IgD-negative memory B cell (primary cell): ENCODE data around the gene ERG28. TPM values are rescaled to one million over a fixed set of nuclear protein-coding genes. Genes with fewer than 3 reads are reported as not detected.
"Not testable (repeated sequence)": the region's sequence is repeated elsewhere in the genome, so short reads cannot be mapped to it uniquely, and the experiment has no call there.

ENCODE experiments used
- H3K27ac Mint-ChIP-seq, 3 donors: one replicate each; pipeline ENCODE4 v1.8.0; 2020 to 2022; ENCODE audit warnings: mild to moderate bottlenecking in 3 of 3, mixed read lengths in 3 of 3, moderate library complexity in 1 of 3
- H3K27me3 Mint-ChIP-seq: one replicate; pipeline ENCODE4 v1.8.0; 2021; ENCODE audit warnings: mixed read lengths
- H3K36me3 Mint-ChIP-seq: one replicate; pipeline ENCODE4 v1.8.0; 2020; ENCODE audit warnings: mild to moderate bottlenecking, mixed read lengths
- H3K4me1 Mint-ChIP-seq, 3 donors: one replicate each; pipeline ENCODE4 v1.8.0; 2020 to 2022; ENCODE audit warnings: mixed read lengths in 3 of 3, mild to moderate bottlenecking in 1 of 3
- H3K4me3 Mint-ChIP-seq, 4 donors: one replicate each; pipeline ENCODE4 v1.8.0; 2020 to 2022; ENCODE audit warnings: mild to moderate bottlenecking in 4 of 4, mixed read lengths in 4 of 4, moderate library complexity in 3 of 4
- H3K9me3 Mint-ChIP-seq, 3 donors: one replicate each; pipeline ENCODE4 v1.8.0; 2020 to 2021; ENCODE audit warnings: mixed read lengths in 3 of 3, mild to moderate bottlenecking in 1 of 3
- polyA plus RNA-seq: library from polyadenylated mRNA; unstranded; fragments of 300-500 nt; fragmentation: Illumina TruSeq; gene quantifications from one replicate; pipeline ENCODE4 v1.2.3, GENCODE V29; 2021

ERG28 gene
- polyA plus RNA-seq, 1 donor from 2014 or later, result 25.5 TPM

DNA sequence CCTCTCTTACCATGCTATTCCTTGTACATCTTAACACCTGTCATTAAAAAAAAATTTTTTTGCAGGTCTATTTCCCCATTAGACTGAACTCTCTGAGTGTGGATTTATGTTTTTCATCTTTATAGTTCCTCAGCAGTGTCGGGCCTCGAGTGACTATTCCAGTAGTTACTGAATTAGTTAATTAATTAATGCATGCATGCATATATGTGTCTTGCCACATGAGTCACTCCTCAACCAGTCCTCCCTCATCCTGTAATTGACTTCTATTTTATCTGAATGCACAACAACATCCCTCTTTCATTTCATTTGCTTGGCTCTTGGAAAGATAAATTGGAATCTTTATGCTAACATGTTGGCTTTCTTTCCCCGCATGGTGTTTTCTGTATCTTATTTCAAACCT is 35.6 kb downstream of the ERG28 start:
- Mint-ChIP-seq H3K27ac (peak overlapping the region in 1 of 3 donors; percentile 43), H3K9me3 (no peaks in the 10 kb centered on the region), H3K4me3 (no peak overlapping the region), H3K27me3 (peaks cover 21% of the 10 kb centered on the region), H3K36me3 (peaks cover 4% of the 10 kb centered on the region), H3K4me1 (peaks cover 3 to 12% (median 5%) of the 10 kb centered on the region in 3 donors)

- H3K36me3 Mint-ChIP-seq, result no peaks in the 10 kb centered on the region
- H3K27me3 Mint-ChIP-seq, result peaks cover 10% of the 10 kb centered on the region
- H3K4me3 Mint-ChIP-seq, result no peak overlapping the region
- H3K4me1 Mint-ChIP-seq, result peaks cover 8 to 12% (median 11%) of the 10 kb centered on the region in 3 donors
- peaks cover 0 to 1% (median 0%) of the 10 kb centered on the region in 3 donors for H3K9me3 Mint-ChIP-seq
- no peak overlapping the region for H3K27ac Mint-ChIP-seq
Measured at GRCh38 chr14:75619548-75619947, 41.1 kb downstream of the ERG28 start.

GRCh38 chr14:75615200-75615599 is 45.5 kb downstream of the ERG28 start:
- peak overlapping the region in 1 of 3 donors; percentile 25 for H3K27ac Mint-ChIP-seq
- H3K4me3 Mint-ChIP-seq, result peak overlapping the region in 1 of 4 donors; percentile 3

DNA sequence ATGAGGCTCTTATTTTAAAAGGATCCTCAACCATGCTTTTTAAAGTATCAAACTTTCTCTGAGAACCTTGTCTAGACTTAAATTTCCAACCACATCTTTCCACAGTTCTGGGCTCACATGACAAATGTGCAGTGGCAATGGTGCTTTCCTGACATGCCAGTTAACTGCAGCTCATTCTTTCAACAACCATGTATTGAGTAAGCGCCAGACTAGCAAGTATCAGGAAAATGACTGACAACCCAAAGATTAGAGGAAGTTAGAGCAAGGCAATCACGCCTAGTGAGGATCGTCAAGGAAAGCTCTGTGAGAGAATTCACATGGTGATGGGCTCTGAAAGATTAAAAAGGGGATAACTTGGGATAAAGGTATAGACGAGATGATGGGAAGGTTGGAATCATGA is 46.5 kb downstream of the ERG28 start:
- peaks cover 1% of the 10 kb centered on the region for H3K27me3 Mint-ChIP-seq
- H3K36me3 Mint-ChIP-seq, result no peaks in the 10 kb centered on the region
- no peak overlapping the region for H3K27ac Mint-ChIP-seq
- H3K9me3 Mint-ChIP-seq, result peaks cover 0 to 9% (median 0%) of the 10 kb centered on the region in 3 donors
- peaks cover 6 to 13% (median 8%) of the 10 kb centered on the region in 3 donors for H3K4me1 Mint-ChIP-seq
- peak overlapping the region in 1 of 4 donors; percentile 14 for H3K4me3 Mint-ChIP-seq

More at GRCh38 chr14:75615200-75615599, 45.5 kb downstream of the ERG28 start:
- Mint-ChIP-seq H3K4me1 (peaks cover 6 to 13% (median 8%) of the 10 kb centered on the region in 3 donors), H3K9me3 (peaks cover 0 to 9% (median 0%) of the 10 kb centered on the region in 3 donors), H3K27me3 (peaks cover 1% of the 10 kb centered on the region), H3K36me3 (no peaks in the 10 kb centered on the region)

- H3K4me3 Mint-ChIP-seq, result no peak overlapping the region
- H3K36me3 Mint-ChIP-seq, result no peaks in the 10 kb centered on the region
- H3K27ac Mint-ChIP-seq, result no peak overlapping the region
- H3K27me3 Mint-ChIP-seq, result peaks cover 5% of the 10 kb centered on the region
- H3K4me1 Mint-ChIP-seq, result peaks cover 6 to 13% (median 8%) of the 10 kb centered on the region in 3 donors
- peaks cover 5 to 17% (median 5%) of the 10 kb centered on the region in 3 donors for H3K9me3 Mint-ChIP-seq
Measured at GRCh38 chr14:75612157-75612556, 48.5 kb downstream of the ERG28 start.

DNA sequence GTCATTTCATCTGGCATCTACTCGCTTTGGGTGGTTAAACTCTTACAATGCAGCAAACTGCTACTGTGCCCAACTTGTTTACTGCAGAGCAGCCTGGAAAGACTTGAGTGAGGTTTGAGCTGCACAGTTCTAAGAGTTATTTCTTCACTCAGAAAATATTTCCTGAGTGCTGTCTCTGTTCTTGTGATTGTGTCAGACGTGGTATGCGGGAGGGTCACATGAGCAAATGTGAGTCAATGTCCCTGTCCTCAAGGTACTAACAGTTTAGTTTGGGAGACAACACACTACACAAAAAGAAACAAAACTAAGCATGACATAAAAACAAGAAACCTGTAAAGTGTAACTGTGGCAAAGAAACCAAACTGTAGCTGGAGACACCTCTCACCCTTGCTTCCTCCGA is 49.8 kb downstream of the ERG28 start:
- H3K27me3 Mint-ChIP-seq, result peaks cover 5% of the 10 kb centered on the region
- H3K4me3 Mint-ChIP-seq, result no peak overlapping the region
- H3K27ac Mint-ChIP-seq, result no peak overlapping the region
- H3K4me1 Mint-ChIP-seq, result peaks cover 6 to 13% (median 8%) of the 10 kb centered on the region in 3 donors
- H3K9me3 Mint-ChIP-seq, result peaks cover 5 to 17% (median 5%) of the 10 kb centered on the region in 3 donors
- no peaks in the 10 kb centered on the region for H3K36me3 Mint-ChIP-seq

- peaks cover 5 to 17% (median 5%) of the 10 kb centered on the region in 3 donors for H3K9me3 Mint-ChIP-seq
- H3K36me3 Mint-ChIP-seq, result no peaks in the 10 kb centered on the region
- peaks cover 4% of the 10 kb centered on the region for H3K27me3 Mint-ChIP-seq
- H3K4me3 Mint-ChIP-seq, result no peak overlapping the region
- no peak overlapping the region for H3K27ac Mint-ChIP-seq
- H3K4me1 Mint-ChIP-seq, result peaks cover 0 to 6% (median 1%) of the 10 kb centered on the region in 3 donors
Measured at GRCh38 chr14:75609606-75610475, 50.8 kb downstream of the ERG28 start.

DNA sequence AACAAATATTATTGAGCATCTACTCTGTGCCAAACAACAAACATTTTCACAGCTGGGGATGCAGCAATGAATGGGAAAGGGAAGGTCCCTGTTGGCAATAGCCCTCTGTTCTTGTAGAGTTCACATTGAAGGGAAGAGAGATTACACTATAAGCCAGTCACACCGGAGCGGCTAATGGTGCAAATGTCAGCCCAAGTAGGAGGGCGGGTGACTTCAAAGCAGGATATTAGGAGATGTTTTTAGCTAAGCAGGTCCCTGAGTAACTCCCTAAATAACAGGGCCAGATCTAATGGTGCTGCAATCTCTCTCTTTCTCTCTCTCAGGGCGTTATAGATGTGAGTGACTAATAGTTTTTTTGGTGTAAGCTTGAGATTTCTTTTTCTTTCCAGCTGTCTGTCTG is 51.6 kb downstream of the ERG28 start:
- no peak overlapping the region for H3K4me3 Mint-ChIP-seq
- peaks cover 4% of the 10 kb centered on the region for H3K27me3 Mint-ChIP-seq
- no peak overlapping the region for H3K27ac Mint-ChIP-seq
- no peaks in the 10 kb centered on the region for H3K36me3 Mint-ChIP-seq
- H3K4me1 Mint-ChIP-seq, result peaks cover 0 to 1% (median 0%) of the 10 kb centered on the region in 3 donors
- peaks cover 5 to 12% (median 5%) of the 10 kb centered on the region in 3 donors for H3K9me3 Mint-ChIP-seq

DNA sequence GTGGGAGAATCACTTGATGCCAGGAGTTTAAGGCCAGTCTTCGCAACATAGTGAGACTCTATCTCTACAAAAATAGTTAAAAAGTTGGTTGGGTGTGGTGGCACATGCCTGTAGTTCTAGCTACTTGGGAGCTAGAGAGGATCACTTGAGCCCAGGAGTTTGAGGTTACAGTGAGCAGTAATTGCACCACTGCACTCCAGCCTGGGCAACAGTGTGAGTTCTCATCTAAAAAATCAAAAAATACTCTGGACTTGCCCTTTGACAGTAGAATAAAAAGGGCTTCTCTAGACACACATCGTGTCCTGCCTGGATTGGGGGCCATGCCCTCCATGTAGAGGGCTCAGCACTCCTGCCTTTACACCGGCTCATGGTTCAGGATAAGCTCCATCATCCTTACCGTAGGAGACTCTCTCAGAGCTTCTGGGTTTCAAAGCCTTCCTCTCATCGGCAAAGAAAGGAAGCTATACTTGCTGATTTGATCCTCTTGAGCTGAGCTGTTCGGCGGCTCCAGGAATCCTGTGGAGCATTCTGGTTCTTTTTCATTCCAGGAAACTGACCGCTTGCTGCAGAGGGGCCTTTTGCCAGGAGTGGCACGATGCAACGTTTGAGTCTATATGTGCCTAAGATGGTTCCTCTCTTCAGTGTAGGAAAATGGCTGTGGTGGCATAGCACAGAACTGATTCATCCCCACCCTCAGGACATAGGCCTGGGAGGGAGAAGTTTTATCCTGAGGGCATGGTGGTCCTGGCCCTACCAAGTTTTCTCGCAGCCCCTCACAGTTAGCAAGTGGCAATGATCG is 52.6 kb downstream of the ERG28 start:
- Mint-ChIP-seq H3K9me3 (peaks cover 5 to 9% (median 5%) of the 10 kb centered on the region in 3 donors), H3K27ac (no peak overlapping the region), H3K36me3 (no peaks in the 10 kb centered on the region), H3K27me3 (peaks cover 4% of the 10 kb centered on the region), H3K4me1 (no peaks in the 10 kb centered on the region), H3K4me3 (no peak overlapping the region)

DNA sequence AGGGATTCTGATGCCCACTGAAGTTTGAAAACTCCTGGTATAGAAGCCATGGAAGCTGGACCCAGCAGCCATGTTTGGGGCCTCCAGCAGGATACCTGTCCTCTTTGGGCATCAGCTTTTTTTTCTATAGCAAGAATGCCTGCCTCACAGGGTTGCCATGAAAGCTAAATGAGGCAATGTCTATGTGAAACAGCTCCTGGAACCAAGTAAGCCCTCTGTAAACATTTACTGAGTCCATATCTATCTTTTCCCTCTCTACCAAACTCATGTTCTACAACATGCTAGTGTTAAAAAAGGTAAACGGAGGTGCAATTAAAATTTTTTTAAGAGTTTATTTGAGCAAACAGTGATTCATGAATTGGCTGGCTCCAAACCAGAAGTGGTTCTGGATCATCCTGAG is 53.6 kb downstream of the ERG28 start:
- H3K4me1 Mint-ChIP-seq, result no peaks in the 10 kb centered on the region
- peaks cover 4% of the 10 kb centered on the region for H3K27me3 Mint-ChIP-seq
- no peaks in the 10 kb centered on the region for H3K36me3 Mint-ChIP-seq
- H3K4me3 Mint-ChIP-seq, result no peak overlapping the region
- peaks cover 5 to 8% (median 5%) of the 10 kb centered on the region in 3 donors for H3K9me3 Mint-ChIP-seq
- H3K27ac Mint-ChIP-seq, result no peak overlapping the region

DNA sequence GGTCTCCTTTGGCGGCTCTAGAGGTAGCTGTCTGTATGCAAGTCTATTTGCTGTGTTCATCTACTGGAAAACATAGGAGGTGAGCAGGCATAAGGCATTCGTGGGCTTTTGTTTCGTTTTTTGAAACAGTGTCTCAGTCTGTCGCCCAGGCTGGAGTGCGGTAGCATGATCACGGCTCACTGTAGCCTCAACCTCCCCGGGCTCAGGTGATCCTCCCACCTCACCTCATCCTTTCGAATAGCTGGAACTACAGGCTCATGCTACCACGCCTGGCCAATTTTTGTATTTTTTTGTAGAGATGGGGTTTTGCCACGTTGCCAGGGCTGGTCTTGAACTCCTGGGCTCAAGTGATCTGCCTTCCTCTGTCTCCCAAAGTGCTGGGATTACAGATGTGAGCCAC is 54.8 kb downstream of the ERG28 start:
- Mint-ChIP-seq H3K27me3 (peaks cover 6% of the 10 kb centered on the region), H3K4me3 (no peak overlapping the region), H3K27ac (no peak overlapping the region), H3K9me3 (peaks cover 5 to 8% (median 5%) of the 10 kb centered on the region in 3 donors), H3K36me3 (no peaks in the 10 kb centered on the region), H3K4me1 (no peaks in the 10 kb centered on the region)

GRCh38 chr14:75604979-75605851 is 55.5 kb downstream of the ERG28 start:
- no peak overlapping the region for H3K27ac Mint-ChIP-seq
- no peaks in the 10 kb centered on the region for H3K4me1 Mint-ChIP-seq
- peak overlapping the region in 2 of 4 donors; percentile 2 to 20 for H3K4me3 Mint-ChIP-seq
- peaks cover 6% of the 10 kb centered on the region for H3K27me3 Mint-ChIP-seq
- no peaks in the 10 kb centered on the region for H3K36me3 Mint-ChIP-seq
- peaks cover 5 to 8% (median 5%) of the 10 kb centered on the region in 3 donors for H3K9me3 Mint-ChIP-seq

DNA sequence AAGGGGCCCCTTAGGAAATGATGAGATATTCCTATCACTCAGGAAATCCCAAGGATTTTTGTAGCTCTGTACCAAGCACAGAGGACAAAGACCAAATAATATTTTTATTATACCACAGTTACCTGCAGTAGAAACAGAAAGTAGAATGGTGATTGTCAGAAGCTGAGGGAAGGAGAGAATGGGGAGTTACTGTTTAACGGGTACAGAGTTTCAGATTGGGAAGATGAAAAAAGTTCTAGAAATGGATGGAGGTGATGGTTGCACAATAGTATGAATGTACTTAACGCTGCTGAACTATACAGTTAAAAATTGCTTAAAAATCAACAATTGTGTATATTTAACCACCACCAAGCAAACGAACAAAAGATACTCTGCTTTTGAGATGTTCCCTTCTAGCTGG is 58.2 kb downstream of the ERG28 start:
- Mint-ChIP-seq H3K9me3 (peaks cover 0 to 4% (median 3%) of the 10 kb centered on the region in 3 donors), H3K4me1 (no peaks in the 10 kb centered on the region), H3K4me3 (no peak overlapping the region), H3K27me3 (peaks cover 5% of the 10 kb centered on the region), H3K36me3 (peaks cover 2% of the 10 kb centered on the region), H3K27ac (no peak overlapping the region)

DNA sequence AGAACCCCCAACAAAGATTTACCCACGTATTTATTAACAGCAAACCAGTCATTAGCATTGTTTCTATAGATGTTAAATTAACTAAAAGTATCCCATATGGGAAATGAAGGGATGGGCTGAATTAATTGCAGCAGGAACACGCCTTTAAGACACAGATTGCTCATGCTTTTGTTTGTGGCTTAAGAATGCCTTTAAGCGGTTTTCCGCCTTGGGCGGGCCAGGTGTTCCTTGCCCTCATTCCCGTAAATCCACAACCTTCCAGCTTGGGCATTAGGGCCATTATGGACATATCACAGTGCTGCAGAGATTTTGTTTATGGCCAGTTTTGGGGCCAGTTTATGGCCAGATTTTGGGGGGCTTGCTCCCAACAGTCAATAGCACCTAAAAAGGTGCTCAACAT is 59.6 kb downstream of the ERG28 start:
- not testable (repeated sequence) for H3K9me3 Mint-ChIP-seq, H3K4me3 Mint-ChIP-seq, H3K4me1 Mint-ChIP-seq, H3K27me3 Mint-ChIP-seq, H3K27ac Mint-ChIP-seq, H3K36me3 Mint-ChIP-seq
